HG02763 (cell line): Measurements from ENCODE around the gene ATXN7L2.

ENCODE experiments used
- ATAC-seq: cut with Tn5 transposase; IDR thresholded peaks from one replicate; pipeline ENCODE4 v1.9.1; 2021; ENCODE audit warnings: mild to moderate bottlenecking, moderate library complexity; ENCODE audit not compliant: unreplicated experiment

The ATXN7L2 gene

DNA sequence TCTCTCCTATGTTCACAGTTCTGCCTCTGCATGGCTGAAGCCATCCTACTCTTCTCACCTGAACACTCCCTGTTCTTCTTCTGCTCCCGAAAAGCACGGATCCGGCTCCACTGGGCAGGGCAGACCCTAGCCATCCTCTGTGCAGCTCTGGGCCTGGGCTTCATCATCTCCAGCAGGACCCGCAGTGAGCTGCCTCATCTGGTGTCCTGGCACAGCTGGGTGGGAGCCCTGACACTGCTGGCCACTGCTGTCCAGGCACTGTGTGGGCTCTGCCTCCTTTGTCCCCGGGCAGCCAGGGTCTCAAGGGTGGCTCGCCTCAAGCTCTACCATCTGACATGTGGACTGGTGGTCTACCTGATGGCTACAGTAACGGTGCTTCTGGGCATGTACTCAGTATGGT is 12.0 kb downstream of the ATXN7L2 start:
- ATAC-seq, result no peak

DNA sequence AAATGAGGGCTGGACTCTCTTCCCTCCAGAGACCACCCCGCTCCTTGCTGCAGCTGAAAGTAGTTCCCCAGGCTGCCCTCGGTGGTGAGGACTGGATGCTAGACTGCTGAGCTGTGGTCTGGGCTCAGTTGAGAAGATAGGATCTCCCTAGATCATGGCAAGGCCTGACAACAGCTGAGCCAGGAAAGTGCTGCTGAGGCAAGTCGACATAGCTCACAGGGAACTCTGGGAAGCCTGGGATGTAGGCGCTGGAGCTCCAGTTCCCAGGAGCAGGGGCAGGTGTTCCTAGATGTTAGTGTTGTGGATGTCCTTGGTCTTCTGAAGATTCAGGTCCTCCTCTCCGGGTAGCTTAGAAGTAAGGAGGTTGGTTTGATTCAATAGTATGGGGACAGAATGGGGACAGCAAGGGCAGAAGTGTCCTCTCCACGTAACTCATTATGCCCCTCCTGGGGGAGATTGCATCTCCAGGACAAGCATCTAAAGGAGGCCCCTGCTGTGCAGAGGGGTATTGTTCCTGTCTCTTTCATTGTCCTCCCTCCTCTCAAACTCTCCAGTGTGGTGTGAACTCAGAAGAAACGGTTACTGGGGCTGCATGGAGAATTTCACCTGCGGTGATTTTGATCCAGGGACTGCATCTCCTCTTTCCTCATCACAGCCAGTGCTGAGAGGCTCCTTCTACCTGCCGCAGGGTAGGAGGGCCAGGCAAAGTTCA is 13.9 kb downstream of the ATXN7L2 start:
- no peak for ATAC-seq

DNA sequence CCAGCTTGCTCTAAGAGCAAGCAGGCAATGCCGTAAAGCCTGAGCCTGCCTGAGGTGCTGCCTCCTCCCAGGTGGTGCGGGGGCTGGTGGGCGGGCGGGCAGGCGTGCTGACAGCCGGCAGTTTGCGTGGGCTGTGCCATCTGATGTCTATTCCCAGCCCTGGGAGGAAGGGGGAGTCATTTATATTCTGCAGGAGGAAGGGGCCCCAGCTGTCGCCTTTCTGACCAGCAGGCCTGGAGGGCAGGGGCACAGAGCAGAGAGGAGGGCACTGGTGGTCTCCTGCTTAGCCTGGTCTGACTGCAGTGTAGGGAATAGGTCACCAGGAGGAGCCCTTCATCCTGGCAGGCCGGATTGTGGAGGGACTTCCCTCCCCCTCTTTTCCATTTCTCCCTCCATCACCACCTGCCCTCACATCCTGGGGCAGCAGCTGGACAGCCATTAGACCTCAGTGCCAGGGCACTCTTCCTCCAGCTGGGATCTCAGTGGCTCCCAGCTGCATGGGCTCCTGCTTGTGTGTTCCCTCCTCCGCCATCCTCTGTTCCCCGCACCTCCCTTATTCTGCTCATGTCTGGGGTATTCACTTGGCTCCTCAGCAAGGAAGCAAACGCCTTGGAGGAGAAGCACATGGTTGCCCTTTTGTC is 14.6 kb downstream of the ATXN7L2 start:
- no peak for ATAC-seq

DNA sequence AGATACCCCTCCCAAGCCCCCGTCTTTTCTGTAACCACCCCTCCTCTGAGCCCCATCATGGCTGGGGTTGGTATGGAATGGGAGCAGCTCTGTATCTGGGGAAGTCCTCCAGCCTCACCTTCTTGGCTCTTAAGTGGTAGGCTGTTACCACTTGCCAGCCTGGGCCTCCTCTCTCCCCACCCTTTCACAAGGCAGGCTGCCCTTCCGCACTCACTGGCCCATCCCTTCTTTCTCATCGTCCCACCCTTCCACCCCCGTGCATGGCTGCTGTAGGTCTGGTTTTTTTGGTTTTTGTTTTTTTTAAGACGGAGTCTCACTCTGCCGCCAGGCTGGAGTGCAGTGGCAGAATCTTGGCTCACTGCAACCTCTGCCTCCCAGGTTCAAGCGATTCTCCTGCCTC is 15.4 kb downstream of the ATXN7L2 start:
- ATAC-seq, result no peak

- ATAC-seq, result no peak
These were observed 16.2 kb downstream of the ATXN7L2 start for GRCh38 chr1:109499661-109500536.

GRCh38 chr1:109500941-109501381 is 17.3 kb downstream of the ATXN7L2 start:
- no peak for ATAC-seq

GRCh38 chr1:109501644-109502363 is 18.1 kb downstream of the ATXN7L2 start:
- no peak for ATAC-seq

DNA sequence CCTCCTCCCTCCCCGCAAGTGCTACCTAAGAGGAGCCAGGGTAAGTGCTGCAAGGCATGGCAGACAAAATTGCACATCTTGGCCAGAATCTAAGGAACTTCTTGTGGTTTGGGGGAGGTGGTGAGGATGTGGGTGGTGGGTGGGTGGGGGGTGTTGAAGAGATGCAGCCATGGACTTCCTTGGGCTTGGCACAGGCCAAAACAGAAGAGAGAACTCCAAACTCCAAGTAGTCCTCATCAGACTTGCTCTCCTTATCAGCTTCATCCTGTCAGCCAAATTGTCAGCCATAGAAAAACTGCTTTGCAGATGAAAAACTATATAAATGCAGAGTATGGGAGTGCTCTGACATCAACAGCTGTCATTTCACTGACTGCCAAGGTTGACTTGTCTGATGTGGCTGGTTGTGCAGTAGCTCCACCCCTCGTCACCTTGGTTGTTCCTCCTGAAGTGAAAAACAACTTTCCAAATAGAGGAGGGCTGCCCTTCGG is 18.7 kb downstream of the ATXN7L2 start:
- ATAC-seq, result no peak

- no peak for ATAC-seq
These were observed 20.2 kb downstream of the ATXN7L2 start for GRCh38 chr1:109503935-109504334.

DNA sequence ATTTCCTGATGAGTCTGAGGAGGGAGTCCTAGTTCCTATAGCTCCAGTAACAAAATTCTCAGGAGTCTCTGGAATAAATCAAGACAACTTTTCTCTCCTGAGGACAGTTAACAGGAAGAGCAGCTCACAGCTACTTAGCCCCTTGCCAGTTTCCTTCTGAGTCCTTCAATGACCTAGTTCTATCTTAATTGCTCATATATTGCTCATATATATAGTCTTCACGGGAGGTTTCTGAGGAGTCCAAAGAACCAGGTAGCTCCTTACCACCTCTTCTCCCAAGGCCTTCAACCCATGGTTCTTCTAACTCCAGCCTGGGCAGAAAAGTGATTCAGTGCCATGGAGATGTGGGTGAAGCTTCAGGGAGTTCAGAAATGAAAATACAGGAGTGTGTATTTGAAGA is 21.3 kb downstream of the ATXN7L2 start:
- ATAC-seq, result no peak

GRCh38 chr1:109508001-109508872 is 24.5 kb downstream of the ATXN7L2 start:
- no peak for ATAC-seq

DNA sequence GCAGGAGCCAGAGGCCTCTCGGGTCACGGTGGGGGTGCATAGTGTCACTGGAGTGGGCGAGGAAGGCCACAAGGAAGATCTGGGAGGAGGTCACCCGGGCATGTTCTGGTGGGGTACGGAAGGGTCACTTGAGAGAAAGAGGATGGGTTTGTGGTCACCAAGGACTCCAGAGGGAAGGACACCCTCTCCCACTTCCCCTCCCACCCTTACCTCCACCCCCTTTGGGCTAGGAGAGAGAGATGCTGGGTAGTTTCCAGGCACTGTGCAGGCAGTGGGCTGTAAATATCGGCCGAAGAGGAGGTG is 25.1 kb downstream of the ATXN7L2 start:
- no peak for ATAC-seq

DNA sequence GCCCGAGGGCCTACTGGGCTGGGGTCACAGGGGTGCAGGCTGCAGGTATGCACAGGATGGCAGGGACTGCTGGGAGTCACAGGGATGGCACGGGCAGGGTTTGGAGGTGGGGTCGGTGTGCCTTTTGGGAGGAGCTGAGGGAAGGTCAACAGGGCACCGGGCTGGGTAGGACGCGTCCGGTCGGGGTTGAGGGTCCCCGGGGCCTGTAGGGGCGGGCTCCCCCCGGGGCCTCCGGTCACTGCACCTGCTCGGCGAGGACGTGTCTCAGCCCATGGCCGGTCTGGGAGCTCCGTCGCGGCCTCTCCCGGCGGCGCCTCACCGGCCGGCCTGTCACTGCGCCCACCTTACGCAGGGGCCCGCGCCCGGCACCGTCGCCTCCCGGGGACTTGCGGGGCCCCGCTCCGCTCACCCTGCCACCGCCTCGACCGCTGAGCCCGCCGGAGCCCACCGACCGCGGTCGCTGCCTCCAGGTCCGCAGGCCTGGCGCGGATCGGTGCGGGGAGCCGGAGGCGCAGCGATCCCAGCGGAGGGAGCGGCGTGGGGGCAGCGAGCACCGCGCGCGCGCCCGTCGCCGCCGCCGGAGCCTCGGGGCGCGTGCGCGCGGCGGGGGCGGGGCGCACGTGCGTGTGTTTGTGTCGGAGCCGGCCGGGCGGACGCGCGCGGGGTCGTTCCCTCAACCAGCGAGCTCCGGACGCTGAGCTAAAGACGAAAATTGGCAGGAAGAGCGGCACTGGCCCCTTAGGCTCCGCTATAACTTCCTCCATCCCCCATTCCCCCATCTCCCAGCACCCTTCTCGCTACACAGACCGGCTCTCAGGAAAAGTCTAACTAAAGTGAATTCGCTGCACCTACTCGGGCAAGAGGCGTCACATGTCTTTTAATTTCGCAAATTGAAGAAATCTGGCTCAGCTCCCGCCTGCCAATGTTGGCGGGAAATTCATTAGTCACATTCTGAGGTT is 25.8 kb downstream of the ATXN7L2 start, which contains the start of gene AMIGO1:
Gene AMIGO1, minus strand, starts transcription at position 552 of the 959 bp plus-strand sequence. CDS start 815 bp downstream, outside the sequence.
- ATAC-seq, result no peak

- no peak for ATAC-seq
These were observed 29.5 kb downstream of the ATXN7L2 start for GRCh38 chr1:109513110-109513710.

DNA sequence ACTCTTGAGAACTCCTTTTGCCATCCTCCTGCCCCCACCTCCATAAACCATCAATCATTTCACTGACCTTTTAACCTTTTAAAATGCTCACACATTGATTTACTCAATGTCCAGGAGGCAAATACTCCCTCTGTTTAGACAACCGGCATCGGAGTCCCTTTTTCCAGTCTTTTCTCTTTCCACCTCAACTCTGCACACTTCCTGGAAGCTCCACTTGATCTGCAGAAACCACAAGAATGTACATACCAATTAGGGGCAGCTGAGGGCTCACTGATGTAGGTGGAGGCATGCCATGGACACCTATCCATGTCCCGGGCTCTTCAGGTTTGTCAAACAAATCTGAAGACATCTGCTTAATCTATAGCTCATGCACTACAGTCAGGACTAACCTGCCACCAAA is 31.1 kb downstream of the ATXN7L2 start:
- ATAC-seq, result no peak

GRCh38 chr1:109516872-109517271 is 33.2 kb downstream of the ATXN7L2 start:
- ATAC-seq, result no peak

- ATAC-seq, result no peak
These were observed 33.6 kb downstream of the ATXN7L2 start for GRCh38 chr1:109517337-109517736.
